BLaER1 treated with 17β-estradiol and CSF1 and Interleukin-3, amounts not matched to agents 10 nM and 100 nM (cell line): ENCODE data around the gene MAP4.

Source experiments
- H3K27ac ChIP-seq, 11 experiments: shearing (Covaris generic); formaldehyde crosslinking; 2 replicates each; pipeline ENCODE4 v1.8.1; 2022
- H3K27me3 ChIP-seq, 11 experiments: shearing (Covaris generic); formaldehyde crosslinking; 2 replicates each; pipeline ENCODE4 v1.8.1; 2022
- H3K36me3 ChIP-seq, 11 experiments: shearing (Covaris generic); formaldehyde crosslinking; 2 replicates each; pipeline ENCODE4 v1.8.1; 2022
- H3K4me1 ChIP-seq, 10 experiments: shearing (Covaris generic); formaldehyde crosslinking; 2 replicates each; pipeline ENCODE4 v1.8.1; 2022
- H3K4me2 ChIP-seq, 11 experiments: shearing (Covaris generic); formaldehyde crosslinking; 2 replicates each; pipeline ENCODE4 v1.8.1; 2022
- H3K4me3 ChIP-seq, 10 experiments: shearing (Covaris generic); formaldehyde crosslinking; 2 replicates each; pipeline ENCODE4 v1.8.1; 2022
- H3K9ac ChIP-seq, 11 experiments: shearing (Covaris generic); formaldehyde crosslinking; 2 replicates each; pipeline ENCODE4 v1.8.1; 2022
- H3K9me3 ChIP-seq, 11 experiments: shearing (Covaris generic); formaldehyde crosslinking; replicated peaks in 1 of 11; 2 replicates each; pipeline ENCODE4 v1.8.1; 2022
- H4K20me1 ChIP-seq, 11 experiments: shearing (Covaris generic); formaldehyde crosslinking; 2 replicates each; pipeline ENCODE4 v1.8.1; 2022
- Cebpa-rat ChIP-seq, 11 experiments: shearing (Covaris generic); IDR thresholded peaks; 2 replicates each; pipeline ENCODE4 v1.8.1; 2022

MAP4 gene

DNA sequence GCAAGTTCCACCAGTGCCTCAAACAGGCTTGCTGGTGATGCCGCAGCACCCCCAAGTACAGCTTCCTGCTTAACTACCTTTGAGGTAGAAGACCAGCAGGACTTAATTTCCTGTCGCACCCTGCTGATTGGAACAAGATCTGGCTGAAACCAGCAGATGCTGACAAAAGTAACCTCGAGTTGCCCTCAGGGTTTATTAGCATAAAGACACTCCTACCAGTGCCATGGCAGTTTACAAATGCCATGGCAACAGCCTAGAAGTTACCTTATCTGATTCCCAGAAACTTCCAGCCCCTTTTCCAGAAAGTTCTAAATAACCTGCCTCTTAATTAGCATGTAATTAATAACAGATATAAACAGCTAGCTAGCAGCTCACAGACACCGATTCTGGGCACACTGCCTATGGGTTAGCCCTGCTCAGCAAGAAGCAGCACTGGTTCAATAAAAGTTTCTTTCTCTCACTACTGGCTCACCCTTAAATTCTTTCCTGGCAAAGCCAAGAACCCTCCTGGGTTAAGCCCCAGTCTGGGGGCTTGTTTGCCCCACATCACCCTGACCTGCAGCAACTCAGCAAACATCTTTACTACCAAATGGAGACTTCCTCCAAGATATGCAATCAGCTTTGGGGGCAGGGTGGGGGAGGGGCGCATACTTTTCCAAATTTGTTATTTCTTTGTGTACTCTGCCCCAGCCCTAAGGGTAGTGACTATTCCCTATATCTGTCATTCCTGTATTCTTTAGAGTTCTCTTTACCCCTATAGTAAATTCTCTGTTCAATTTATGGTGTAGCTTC, 54.2 kb downstream of the MAP4 start:
- Histone ChIP-seq H3K4me2 (no peak overlapping the region), H3K4me3 (no peak overlapping the region), H3K9me3 (no peaks in the 10 kb centered on the region), H3K27ac (no peak overlapping the region), H3K27me3 (no peaks in the 10 kb centered on the region), H3K4me1 (peaks cover 0 to 12% (median 0%) of the 10 kb centered on the region in 10 experiments; a peak in 2 of 20 replicates), H3K36me3 (peaks cover 0 to 59% (median 11%) of the 10 kb centered on the region in 11 experiments; a peak in 11 of 22 replicates), H4K20me1 (peaks cover 0 to 52% (median 0%) of the 10 kb centered on the region in 11 experiments; a peak in 6 of 22 replicates), H3K9ac (no peak overlapping the region)
- TF ChIP-seq Cebpa-rat (IDR thresholded peaks at IDR 0.05): no peak

DNA sequence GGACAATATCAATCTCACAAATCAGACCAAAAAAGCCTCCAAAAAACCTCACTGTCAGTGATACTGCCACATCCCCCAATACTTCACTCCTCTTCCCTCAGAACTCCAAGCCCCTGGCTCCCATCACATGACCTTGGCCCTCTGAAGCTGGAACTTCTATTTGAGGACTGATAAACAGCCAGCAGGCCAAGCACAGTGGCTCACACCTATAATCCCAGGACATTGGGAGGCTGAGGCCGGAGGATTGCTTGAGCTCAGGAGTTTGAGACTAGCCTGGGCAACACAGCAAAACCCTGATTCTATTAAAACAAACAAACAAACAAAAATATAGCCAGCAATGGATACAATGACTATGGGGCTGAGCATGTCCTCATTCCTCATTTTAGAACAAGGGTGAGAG, 55.2 kb downstream of the MAP4 start:
- Histone ChIP-seq H3K9me3 (no peaks in the 10 kb centered on the region), H3K4me3 (no peak overlapping the region), H4K20me1 (peaks cover 0 to 62% (median 0%) of the 10 kb centered on the region in 11 experiments; a peak in 6 of 22 replicates), H3K36me3 (peaks cover 0 to 58% (median 11%) of the 10 kb centered on the region in 11 experiments; a peak in 11 of 22 replicates), H3K27ac (no peak overlapping the region), H3K4me2 (no peak overlapping the region), H3K9ac (no peak overlapping the region), H3K27me3 (no peaks in the 10 kb centered on the region), H3K4me1 (peaks cover 0 to 12% (median 0%) of the 10 kb centered on the region in 10 experiments; a peak in 2 of 20 replicates)
- no peak for TF ChIP-seq Cebpa-rat (IDR thresholded peaks at IDR 0.05)

DNA sequence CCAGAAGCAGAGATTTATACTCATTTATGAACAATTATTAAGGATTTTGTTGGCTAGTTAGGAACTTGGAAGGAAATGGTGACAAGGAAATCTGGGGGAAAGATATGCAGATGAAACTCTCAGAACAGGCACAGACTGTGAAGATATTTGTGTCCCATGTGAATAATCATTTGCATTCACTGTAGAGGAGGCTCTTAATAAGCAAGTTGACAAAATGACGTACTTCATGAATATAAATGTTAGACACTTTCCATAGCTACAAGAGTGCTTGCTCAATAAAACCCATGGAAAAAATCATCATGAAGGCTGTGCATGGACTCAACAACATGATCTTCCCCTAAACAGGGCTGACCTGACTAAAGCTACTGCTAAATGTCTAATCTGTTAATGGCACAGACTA, 59.7 kb downstream of the MAP4 start:
- no peak overlapping the region for H3K27ac ChIP-seq
- peaks cover 0 to 8% (median 0%) of the 10 kb centered on the region in 11 experiments; a peak in 5 of 22 replicates for H3K9me3 ChIP-seq
- H3K4me1 ChIP-seq: no peaks in the 10 kb centered on the region
- no peak overlapping the region for H3K4me3 ChIP-seq
- no peak for TF ChIP-seq Cebpa-rat (IDR thresholded peaks at IDR 0.05)
- H4K20me1 ChIP-seq: peaks cover 0 to 66% (median 0%) of the 10 kb centered on the region in 11 experiments; a peak in 6 of 22 replicates
- H3K4me2 ChIP-seq: no peak overlapping the region
- no peak overlapping the region for H3K9ac ChIP-seq
- no peaks in the 10 kb centered on the region for H3K27me3 ChIP-seq
- peaks cover 0 to 80% (median 21%) of the 10 kb centered on the region in 11 experiments; a peak in 15 of 22 replicates for H3K36me3 ChIP-seq

DNA sequence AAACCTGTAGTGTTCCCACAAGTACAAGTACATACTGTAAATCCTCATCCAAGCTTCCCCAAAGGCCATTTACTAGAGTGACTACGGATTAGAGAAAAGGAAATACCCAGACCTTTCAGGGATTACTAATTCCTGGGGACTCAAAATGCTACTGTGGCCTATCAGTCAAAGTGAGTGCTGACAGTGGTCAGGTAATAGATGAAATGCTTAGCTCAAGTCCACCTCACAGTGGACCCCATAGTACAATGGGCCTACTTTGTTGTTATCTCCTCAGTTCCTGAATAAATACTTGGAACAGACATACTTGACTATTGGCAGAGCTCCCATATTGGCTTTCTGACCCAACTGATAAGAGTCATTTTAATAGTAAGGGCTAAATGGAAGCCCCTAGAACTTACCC, 61.6 kb downstream of the MAP4 start:
- H3K4me1 ChIP-seq: no peaks in the 10 kb centered on the region
- H3K36me3 ChIP-seq: peaks cover 0 to 74% (median 15%) of the 10 kb centered on the region in 11 experiments; a peak in 14 of 22 replicates
- no peak for TF ChIP-seq Cebpa-rat (IDR thresholded peaks at IDR 0.05)

DNA sequence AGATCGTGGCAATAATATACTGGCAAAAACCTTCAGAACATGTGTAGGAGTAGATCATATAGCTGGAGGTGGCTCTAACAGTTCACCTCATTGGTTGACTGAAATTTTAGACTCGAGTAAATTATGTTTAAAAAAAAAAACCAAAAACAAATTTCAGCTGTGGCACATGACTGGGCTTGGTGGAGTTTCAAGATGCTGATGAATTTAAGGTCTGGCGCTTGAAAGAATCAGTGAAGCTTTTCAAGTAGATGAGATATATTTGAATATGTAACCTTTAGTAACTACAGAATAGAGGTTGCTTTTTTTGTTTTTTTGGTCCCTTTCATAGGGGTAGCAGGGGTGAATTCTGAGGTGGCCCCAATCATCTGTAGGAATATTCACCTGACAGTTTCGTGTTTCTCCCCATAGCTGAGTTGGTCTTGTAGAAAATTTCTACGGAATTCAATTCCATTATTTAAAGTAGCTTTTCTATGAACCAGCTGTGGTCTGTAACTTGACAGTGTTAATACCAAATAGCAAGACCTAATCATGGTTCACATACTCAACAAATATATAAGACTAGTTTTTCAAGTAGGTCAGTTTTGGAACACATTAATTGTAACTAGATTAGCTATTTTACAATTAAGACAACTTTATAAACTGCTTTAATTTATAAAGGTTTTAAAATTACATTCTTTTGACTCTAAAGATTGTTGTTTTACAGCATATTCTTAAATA, 65.6 kb downstream of the MAP4 start:
- Histone ChIP-seq H3K36me3 (peaks cover 0 to 52% (median 12%) of the 10 kb centered on the region in 11 experiments; a peak in 14 of 22 replicates), H3K27me3 (no peaks in the 10 kb centered on the region), H3K4me3 (no peak overlapping the region), H3K4me2 (no peak overlapping the region), H4K20me1 (peaks cover 0 to 45% (median 5%) of the 10 kb centered on the region in 11 experiments; a peak in 6 of 22 replicates), H3K27ac (no peak overlapping the region), H3K4me1 (no peaks in the 10 kb centered on the region), H3K9ac (no peak overlapping the region), H3K9me3 (peaks cover 0 to 8% (median 0%) of the 10 kb centered on the region in 11 experiments; a peak in 5 of 22 replicates)
- no peak for TF ChIP-seq Cebpa-rat (IDR thresholded peaks at IDR 0.05)

More for the DNA sequence above, 61.6 kb downstream of the MAP4 start:
- Histone ChIP-seq H3K27me3 (no peaks in the 10 kb centered on the region), H3K27ac (no peak overlapping the region), H4K20me1 (peaks cover 0 to 60% (median 5%) of the 10 kb centered on the region in 11 experiments; a peak in 6 of 22 replicates), H3K9ac (no peak overlapping the region), H3K9me3 (peaks cover 0 to 8% (median 0%) of the 10 kb centered on the region in 11 experiments; a peak in 5 of 22 replicates), H3K4me3 (no peak overlapping the region), H3K4me2 (no peak overlapping the region)

DNA sequence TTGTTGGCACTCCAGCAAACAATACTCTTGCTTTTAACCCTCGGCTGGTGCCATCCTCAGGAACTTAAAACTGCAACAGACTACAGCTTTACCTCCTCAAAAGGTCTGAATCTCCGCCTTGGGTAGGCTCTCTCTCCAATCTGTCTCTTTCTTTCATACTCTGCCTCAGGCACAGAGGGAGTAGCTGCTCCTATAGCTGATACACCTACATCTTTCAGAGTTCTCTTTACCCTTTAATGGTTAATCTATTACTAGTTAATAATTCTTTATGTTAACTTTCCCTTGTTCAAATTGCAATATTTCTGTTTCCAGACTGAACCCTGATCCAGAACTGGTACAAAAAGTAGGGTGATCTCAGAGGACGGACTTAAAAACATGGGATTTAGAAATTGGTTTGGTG, 66.2 kb downstream of the MAP4 start:
- TF ChIP-seq Cebpa-rat (IDR thresholded peaks at IDR 0.05): no peak
- peaks cover 0 to 45% (median 4%) of the 10 kb centered on the region in 11 experiments; a peak in 7 of 22 replicates for H4K20me1 ChIP-seq
- H3K36me3 ChIP-seq: peaks cover 0 to 49% (median 12%) of the 10 kb centered on the region in 11 experiments; a peak in 14 of 22 replicates
- no peaks in the 10 kb centered on the region for H3K27me3 ChIP-seq
- H3K4me1 ChIP-seq: no peaks in the 10 kb centered on the region
- peaks cover 0 to 8% (median 0%) of the 10 kb centered on the region in 11 experiments; a peak in 5 of 22 replicates for H3K9me3 ChIP-seq
- no peak overlapping the region for H3K4me2 ChIP-seq
- no peak overlapping the region for H3K4me3 ChIP-seq
- H3K9ac ChIP-seq: no peak overlapping the region
- no peak overlapping the region for H3K27ac ChIP-seq

DNA sequence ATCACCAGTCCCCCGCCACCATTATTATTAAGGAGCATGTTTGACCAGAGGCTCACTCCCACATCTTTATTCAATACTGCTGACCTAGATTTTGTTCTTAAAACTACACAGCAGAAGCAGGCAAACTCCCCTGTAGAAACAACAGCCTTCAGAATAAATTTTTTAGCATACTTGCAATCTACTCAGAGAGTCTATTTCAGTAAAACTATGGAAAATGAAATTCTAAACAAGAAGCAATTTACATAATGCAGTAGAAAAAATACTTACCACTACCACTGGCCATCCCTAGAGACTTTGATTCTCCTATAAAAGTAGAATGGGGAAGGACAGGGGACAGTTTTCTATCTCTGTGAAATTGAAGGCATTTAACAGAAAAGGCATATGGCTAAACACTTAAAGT, 76.0 kb downstream of the MAP4 start:
- Histone ChIP-seq H3K4me1 (peaks cover 0 to 12% (median 10%) of the 10 kb centered on the region in 10 experiments; a peak in 14 of 20 replicates), H3K4me3 (no peak overlapping the region), H3K36me3 (peaks cover 0 to 26% (median 0%) of the 10 kb centered on the region in 11 experiments; a peak in 2 of 22 replicates), H3K27me3 (no peaks in the 10 kb centered on the region), H3K9me3 (no peaks in the 10 kb centered on the region), H4K20me1 (peaks cover 0 to 94% (median 25%) of the 10 kb centered on the region in 11 experiments; a peak in 12 of 22 replicates), H3K9ac (no peak overlapping the region), H3K27ac (no peak overlapping the region), H3K4me2 (no peak overlapping the region)
- TF ChIP-seq Cebpa-rat (IDR thresholded peaks at IDR 0.05): no peak

DNA sequence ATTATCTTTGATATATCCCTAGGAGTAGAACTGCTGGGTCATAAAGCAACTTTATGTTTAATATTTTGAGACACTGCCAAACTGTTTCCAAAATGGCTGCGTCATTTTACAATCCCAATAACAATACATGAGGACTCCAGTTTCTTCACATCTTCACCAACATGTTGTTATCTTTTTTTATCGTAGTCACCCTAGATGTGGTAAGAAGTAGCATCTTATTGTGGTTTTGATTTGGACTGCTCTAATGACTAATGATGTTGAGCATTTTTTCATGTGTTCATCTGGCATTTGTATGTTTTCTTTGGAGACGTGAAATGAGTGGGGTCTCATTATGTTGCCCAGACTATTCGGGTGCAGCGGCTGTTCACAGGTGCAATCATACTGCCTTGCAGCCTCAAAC, 83.8 kb downstream of the MAP4 start:
- Histone ChIP-seq H3K4me1 (no peaks in the 10 kb centered on the region), H3K4me3 (no peak overlapping the region), H3K36me3 (peaks cover 8 to 54% (median 14%) of the 10 kb centered on the region in 11 experiments), H3K27me3 (no peaks in the 10 kb centered on the region), H3K27ac (no peak overlapping the region), H3K9me3 (no peaks in the 10 kb centered on the region), H3K9ac (no peak overlapping the region), H3K4me2 (no peak overlapping the region), H4K20me1 (peaks cover 0 to 83% (median 4%) of the 10 kb centered on the region in 11 experiments; a peak in 6 of 22 replicates)
- TF ChIP-seq Cebpa-rat (IDR thresholded peaks at IDR 0.05): no peak

DNA sequence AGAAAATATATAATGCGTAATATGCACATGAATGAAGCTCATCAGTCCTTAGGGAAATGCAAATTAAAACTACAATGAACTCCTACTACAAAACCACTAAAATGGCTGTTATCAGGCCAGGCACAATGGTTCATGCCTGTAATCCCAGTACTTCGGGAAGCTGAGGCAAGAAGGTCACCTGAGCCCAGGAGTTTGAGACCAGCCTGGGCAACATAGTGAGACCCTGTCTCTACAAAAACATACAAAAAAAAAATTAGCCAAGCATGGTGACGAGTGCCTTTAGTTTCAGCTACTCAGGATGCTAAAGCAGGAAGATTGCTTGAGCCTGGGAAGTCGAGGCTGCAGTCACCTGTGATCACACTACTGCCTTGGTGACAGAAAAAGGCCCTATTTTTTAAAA, 85.2 kb downstream of the MAP4 start:
- H3K36me3 ChIP-seq: peaks cover 23 to 65% (median 28%) of the 10 kb centered on the region in 11 experiments
- peaks cover 0 to 68% (median 4%) of the 10 kb centered on the region in 11 experiments; a peak in 6 of 22 replicates for H4K20me1 ChIP-seq
- no peak for TF ChIP-seq Cebpa-rat (IDR thresholded peaks at IDR 0.05)
- H3K4me1 ChIP-seq: no peaks in the 10 kb centered on the region
- H3K27ac ChIP-seq: no peak overlapping the region
- peaks cover 0 to 11% (median 5%) of the 10 kb centered on the region in 11 experiments; a peak in 9 of 22 replicates for H3K9me3 ChIP-seq
- no peak overlapping the region for H3K9ac ChIP-seq
- H3K27me3 ChIP-seq: no peaks in the 10 kb centered on the region
- no peak overlapping the region for H3K4me3 ChIP-seq
- H3K4me2 ChIP-seq: no peak overlapping the region
